Fibroblast of lung (primary cell): ENCODE results near the gene ACOXL. TPM values are rescaled to one million over a fixed set of nuclear protein-coding genes. Genes with fewer than 3 reads are reported as not detected.

Experiments used
- DNase-seq, 2 donors: peaks; one replicate each; pipeline versions ENCODE4 v3.0.0 to v3.0.0-alpha.2; 2010; ENCODE audit warnings: low read depth in 2 of 2
- H2AFZ ChIP-seq: 2 replicates; pipeline ENCODE4 v1.5.1; 2012; ENCODE audit warnings: low read length, control low read depth, inconsistent platforms
- H3K27ac ChIP-seq: 2 replicates; pipeline ENCODE4 v1.5.1; 2011; ENCODE audit warnings: low read length, control low read depth; ENCODE audit not compliant: insufficient read depth
- H3K27me3 ChIP-seq: 2 replicates; pipeline ENCODE4 v1.5.1; 2011; ENCODE audit warnings: mild to moderate bottlenecking, low read length; ENCODE audit not compliant: control insufficient read depth, insufficient read depth
- H3K36me3 ChIP-seq: 2 replicates; pipeline ENCODE4 v1.5.1; 2011; ENCODE audit warnings: low read length; ENCODE audit not compliant: control insufficient read depth, insufficient read depth
- H3K4me1 ChIP-seq: 2 replicates; pipeline ENCODE4 v1.5.1; 2011; ENCODE audit warnings: low read length; ENCODE audit not compliant: control insufficient read depth, insufficient read depth; ENCODE audit errors: extremely low read depth
- H3K4me2 ChIP-seq: 2 replicates; pipeline ENCODE4 v1.5.1; 2011; ENCODE audit warnings: low read length, control low read depth; ENCODE audit not compliant: insufficient read depth; ENCODE audit errors: extremely low read depth
- H3K4me3 ChIP-seq, 4 experiments: fragments of 200-600 bp in 1 of 4; sonication (generic) in 1 of 4; replicated peaks in 1 of 4; 2 replicates each; pipeline ENCODE4 v1.5.1; 2011 to 2016; ENCODE audit warnings: low read length in 4 of 4, low read depth in 3 of 4, mild to moderate bottlenecking in 3 of 4, control low read depth in 2 of 4, inconsistent platforms in 1 of 4, mixed read lengths in 1 of 4; ENCODE audit not compliant: insufficient read depth in 1 of 4; ENCODE audit errors: control extremely low read depth in 1 of 4
- H3K79me2 ChIP-seq: 2 replicates; pipeline ENCODE4 v1.5.1; 2012; ENCODE audit warnings: mild to moderate bottlenecking, low read length, inconsistent platforms; ENCODE audit not compliant: control insufficient read depth, insufficient read depth
- H3K9ac ChIP-seq: 2 replicates; pipeline ENCODE4 v1.5.1; 2011; ENCODE audit warnings: mild to moderate bottlenecking, low read length, control low read depth; ENCODE audit not compliant: insufficient read depth
- H3K9me3 ChIP-seq: 2 replicates; pipeline ENCODE4 v1.5.1; 2012; ENCODE audit warnings: low read depth, low read length; ENCODE audit not compliant: control insufficient read depth, insufficient read depth
- H4K20me1 ChIP-seq: 2 replicates; pipeline ENCODE4 v1.5.1; 2011; ENCODE audit warnings: low read length; ENCODE audit not compliant: control insufficient read depth, insufficient read depth; ENCODE audit errors: extremely low read depth
- EZH2 ChIP-seq: IDR thresholded peaks from 2 replicates; pipeline ENCODE4 v1.5.1; 2012; ENCODE audit warnings: low read length, control low read depth, mild to moderate bottlenecking; ENCODE audit errors: missing control alignments
- polyA plus RNA-seq, 2 donors: library from polyadenylated mRNA; depleted of rRNA in 1 of 2; stranded (reverse) in 1 of 2; unstranded in 1 of 2; fragments of >200 nt; gene quantifications; 2 replicates each; pipeline ENCODE4 v1.2.1, GENCODE V29; 2011 to 2012; ENCODE audit warnings: missing spikeins in 1 of 2
- total RNA-seq: library from RNA; depleted of rRNA; stranded (reverse); fragments of >200 nt; gene quantifications from 2 replicates; pipeline ENCODE4 v1.2.1, GENCODE V29; 2014
- TF ChIP-seq, protein P1 (sequence below), 2 donors: IDR thresholded peaks in 1 of 2; conservative IDR thresholded peaks in 1 of 2; 1 replicate in 1 of 2; 2 replicates in 1 of 2; pipeline ENCODE4 v1.5.1; 2011 to 2012; ENCODE audit warnings: low read length in 2 of 2, control low read depth in 1 of 2, inconsistent platforms in 1 of 2, low read depth in 1 of 2, mild to moderate bottlenecking in 1 of 2

Gene ACOXL
- total and polyA plus RNA-seq, 2 donors (not counting 1 experiment from before 2014, with no cell fraction given) = not detected

GRCh38 chr2:111030945-111031344 is 298.6 kb downstream of the ACOXL start:
- Histone ChIP-seq H3K79me2 (no peaks in the 10 kb centered on the region), H3K4me2 (no peak overlapping the region), H3K9me3 (no peaks in the 10 kb centered on the region), H3K9ac (no peak overlapping the region), H2AFZ (no peak overlapping the region), H3K27me3 (peaks cover 1% of the 10 kb centered on the region), H3K4me3 (no peak overlapping the region), H4K20me1 (no peaks in the 10 kb centered on the region), H3K36me3 (no peaks in the 10 kb centered on the region), H3K4me1 (no peaks in the 10 kb centered on the region), H3K27ac (no peak overlapping the region)
- TF ChIP-seq EZH2 = no peak
- TF ChIP-seq, protein P1, sequence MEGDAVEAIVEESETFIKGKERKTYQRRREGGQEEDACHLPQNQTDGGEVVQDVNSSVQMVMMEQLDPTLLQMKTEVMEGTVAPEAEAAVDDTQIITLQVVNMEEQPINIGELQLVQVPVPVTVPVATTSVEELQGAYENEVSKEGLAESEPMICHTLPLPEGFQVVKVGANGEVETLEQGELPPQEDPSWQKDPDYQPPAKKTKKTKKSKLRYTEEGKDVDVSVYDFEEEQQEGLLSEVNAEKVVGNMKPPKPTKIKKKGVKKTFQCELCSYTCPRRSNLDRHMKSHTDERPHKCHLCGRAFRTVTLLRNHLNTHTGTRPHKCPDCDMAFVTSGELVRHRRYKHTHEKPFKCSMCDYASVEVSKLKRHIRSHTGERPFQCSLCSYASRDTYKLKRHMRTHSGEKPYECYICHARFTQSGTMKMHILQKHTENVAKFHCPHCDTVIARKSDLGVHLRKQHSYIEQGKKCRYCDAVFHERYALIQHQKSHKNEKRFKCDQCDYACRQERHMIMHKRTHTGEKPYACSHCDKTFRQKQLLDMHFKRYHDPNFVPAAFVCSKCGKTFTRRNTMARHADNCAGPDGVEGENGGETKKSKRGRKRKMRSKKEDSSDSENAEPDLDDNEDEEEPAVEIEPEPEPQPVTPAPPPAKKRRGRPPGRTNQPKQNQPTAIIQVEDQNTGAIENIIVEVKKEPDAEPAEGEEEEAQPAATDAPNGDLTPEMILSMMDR (conservative IDR thresholded peaks at IDR 0.05 in 1 of 2, IDR thresholded peaks at IDR 0.05 in 1 of 2; ENCODE audit: low read depth in 1 of 2, low read length in 2 of 2) = no peak
- DNase-seq = no peak

DNA sequence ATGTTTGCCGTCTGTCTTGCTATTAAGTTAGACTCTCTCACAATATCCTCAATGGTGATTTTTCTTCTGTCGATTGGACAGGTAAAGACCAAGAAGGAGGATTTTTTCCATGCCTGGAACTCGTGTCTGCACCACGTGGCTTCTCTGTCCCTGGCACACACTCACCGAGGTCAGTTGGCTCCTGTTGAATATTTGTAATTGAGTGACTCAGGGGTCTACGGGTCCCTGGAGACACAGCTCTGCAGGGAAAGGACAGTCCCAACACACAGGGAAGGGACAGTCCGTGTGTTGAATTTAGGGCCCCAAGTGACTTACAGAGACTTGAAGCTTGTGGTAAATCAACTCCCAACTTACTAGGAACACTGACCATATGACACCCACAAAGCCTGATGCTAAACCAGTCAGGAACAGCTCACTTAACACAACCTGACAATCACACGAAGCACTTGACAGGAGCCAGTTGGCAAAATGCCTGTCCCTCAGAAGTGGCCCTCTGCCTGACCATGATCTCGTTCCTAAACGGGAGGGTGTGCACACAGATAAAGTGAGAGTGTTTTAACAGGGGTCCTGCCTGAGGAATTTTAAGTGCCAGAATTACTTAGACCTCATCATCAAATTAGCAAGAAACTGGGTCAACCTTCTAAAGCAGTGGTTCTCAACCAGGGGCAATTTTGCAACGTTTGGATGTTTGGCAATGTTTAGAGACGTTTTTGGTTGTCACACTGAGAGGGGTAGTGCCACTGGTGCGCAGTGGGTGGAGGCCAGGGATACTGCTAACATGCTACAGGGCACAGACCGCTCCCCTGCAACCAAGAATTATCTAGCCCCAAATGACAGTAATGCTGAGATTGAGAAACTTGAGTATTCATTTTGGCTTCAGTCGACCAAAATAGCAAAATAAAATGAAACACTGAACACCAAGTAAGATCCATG is 299.4 kb downstream of the ACOXL start:
- H3K9me3 ChIP-seq = no peaks in the 10 kb centered on the region
- no peaks in the 10 kb centered on the region for H4K20me1 ChIP-seq
- H3K36me3 ChIP-seq = no peaks in the 10 kb centered on the region
- H3K4me1 ChIP-seq = no peaks in the 10 kb centered on the region
- peaks cover 2% of the 10 kb centered on the region for H3K27me3 ChIP-seq
- H3K4me3 ChIP-seq = no peak overlapping the region
- H3K4me2 ChIP-seq = no peak overlapping the region
- no peak overlapping the region for H2AFZ ChIP-seq
- H3K9ac ChIP-seq = no peak overlapping the region
- H3K27ac ChIP-seq = no peak overlapping the region
- DNase-seq = no peak
- H3K79me2 ChIP-seq = no peaks in the 10 kb centered on the region
- TF ChIP-seq, protein P1 (conservative IDR thresholded peaks at IDR 0.05 in 1 of 2, IDR thresholded peaks at IDR 0.05 in 1 of 2; ENCODE audit: low read depth in 1 of 2, low read length in 2 of 2) = no peak
- no peak for TF ChIP-seq EZH2

DNA sequence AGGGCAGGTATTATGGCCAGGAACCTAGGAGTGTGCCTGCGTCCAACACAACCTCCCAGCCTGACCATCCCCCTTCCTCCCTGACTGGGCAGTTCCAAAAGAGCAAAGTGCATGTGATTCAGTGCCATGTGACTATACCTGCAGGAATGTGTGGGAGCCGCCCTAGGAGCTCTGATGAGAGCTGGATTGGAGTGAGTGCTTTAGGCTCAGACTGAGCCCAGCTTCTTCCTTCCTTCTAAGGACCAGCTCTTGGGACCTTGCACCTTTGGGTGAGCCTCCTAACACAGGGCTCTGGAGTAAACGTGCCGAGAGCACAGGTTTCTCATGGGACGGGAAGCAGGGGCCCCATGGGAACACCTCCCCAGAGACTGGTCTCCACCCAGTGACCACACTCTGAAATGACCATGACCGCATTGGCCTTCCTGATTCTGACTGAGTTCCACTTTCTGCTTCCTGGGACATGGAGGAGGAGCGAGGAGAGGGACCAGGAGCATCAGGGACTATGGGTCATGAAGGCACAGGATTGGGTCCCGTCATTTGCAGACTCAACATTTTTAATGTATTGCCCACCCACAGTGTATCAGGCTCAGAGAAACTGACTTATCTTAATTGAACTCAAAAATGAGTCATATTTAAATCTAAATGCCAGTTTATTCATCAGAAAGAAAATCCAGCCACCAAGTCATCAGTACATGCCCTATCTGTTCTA is 300.5 kb downstream of the ACOXL start:
- H2AFZ ChIP-seq = no peak overlapping the region
- H3K79me2 ChIP-seq = no peaks in the 10 kb centered on the region
- peaks cover 7% of the 10 kb centered on the region for H3K27me3 ChIP-seq
- H3K9me3 ChIP-seq = no peaks in the 10 kb centered on the region
- H3K36me3 ChIP-seq = no peaks in the 10 kb centered on the region
- no peak overlapping the region for H3K9ac ChIP-seq
- H3K27ac ChIP-seq = no peak overlapping the region
- H3K4me2 ChIP-seq = no peak overlapping the region
- no peaks in the 10 kb centered on the region for H4K20me1 ChIP-seq
- no peaks in the 10 kb centered on the region for H3K4me1 ChIP-seq
- peak in 1 of 2 donors; percentile 13 for DNase-seq
- no peak overlapping the region for H3K4me3 ChIP-seq
- TF ChIP-seq, protein P1 (conservative IDR thresholded peaks at IDR 0.05 in 1 of 2, IDR thresholded peaks at IDR 0.05 in 1 of 2; ENCODE audit: low read depth in 1 of 2, low read length in 2 of 2) = no peak
- no peak for TF ChIP-seq EZH2
